Occipital lobe (tissue), 2 donors: ENCODE results near the gene B3GNT2. TPM values are rescaled to one million over a fixed set of nuclear protein-coding genes. Genes with fewer than 3 reads are reported as not detected.
"Not testable (repeated sequence)": the region's sequence is repeated elsewhere in the genome, so short reads cannot be mapped to it uniquely, and the experiment has no call there.

Experiments used
- DNase-seq: peaks from one replicate; lab custom pipeline; 2025; lab: John Stamatoyannopoulos, UW
- total RNA-seq: library from RNA; depleted of rRNA; stranded (reverse); fragments of >200 nt; gene quantifications from one replicate; pipeline ENCODE4 v1.2.3, GENCODE V29; 2014

B3GNT2 gene
- total RNA-seq, 1 donor from 2014 or later, result 48.8 TPM

GRCh38 chr2:62184512-62185230, 11.2 kb upstream of the B3GNT2 start:
- DNase-seq, result no peak

- DNase-seq, result no peak
These were observed 10.3 kb upstream of the B3GNT2 start for GRCh38 chr2:62185475-62186155.

GRCh38 chr2:62186156-62186905, 9.6 kb upstream of the B3GNT2 start:
- no peak for DNase-seq

GRCh38 chr2:62187246-62187645, 8.7 kb upstream of the B3GNT2 start:
- DNase-seq, result no peak

GRCh38 chr2:62188416-62188815, 7.5 kb upstream of the B3GNT2 start:
- no peak for DNase-seq

- no peak for DNase-seq
These were observed 6.7 kb upstream of the B3GNT2 start for GRCh38 chr2:62189196-62189595.

- DNase-seq, result no peak
These were observed 3.1 kb upstream of the B3GNT2 start for GRCh38 chr2:62192811-62193210.

GRCh38 chr2:62194558-62195420, 1.1 kb upstream of the B3GNT2 start:
- DNase-seq, result no peak

- DNase-seq, result no peak
These were observed 475 bp downstream of the B3GNT2 start for GRCh38 chr2:62196278-62196901.

GRCh38 chr2:62197011-62197924, 1.4 kb downstream of the B3GNT2 start:
- DNase-seq, result no peak

GRCh38 chr2:62197925-62198633, 2.2 kb downstream of the B3GNT2 start:
- no peak for DNase-seq

GRCh38 chr2:62198854-62199253, 2.9 kb downstream of the B3GNT2 start:
- not testable (repeated sequence) for DNase-seq

- DNase-seq, result no peak
These were observed 3.6 kb downstream of the B3GNT2 start for GRCh38 chr2:62199392-62200125.

GRCh38 chr2:62200291-62200841, 4.5 kb downstream of the B3GNT2 start:
- DNase-seq, result no peak

GRCh38 chr2:62200868-62201267, 5.0 kb downstream of the B3GNT2 start:
- no peak for DNase-seq

- no peak for DNase-seq
These were observed 5.4 kb downstream of the B3GNT2 start for GRCh38 chr2:62201307-62201706.

- no peak for DNase-seq
These were observed 6.3 kb downstream of the B3GNT2 start for GRCh38 chr2:62202019-62202722.

GRCh38 chr2:62202729-62203128, 6.8 kb downstream of the B3GNT2 start:
- no peak for DNase-seq
